ENCODE data around the gene KRT4.

KRT4 gene

DNA sequence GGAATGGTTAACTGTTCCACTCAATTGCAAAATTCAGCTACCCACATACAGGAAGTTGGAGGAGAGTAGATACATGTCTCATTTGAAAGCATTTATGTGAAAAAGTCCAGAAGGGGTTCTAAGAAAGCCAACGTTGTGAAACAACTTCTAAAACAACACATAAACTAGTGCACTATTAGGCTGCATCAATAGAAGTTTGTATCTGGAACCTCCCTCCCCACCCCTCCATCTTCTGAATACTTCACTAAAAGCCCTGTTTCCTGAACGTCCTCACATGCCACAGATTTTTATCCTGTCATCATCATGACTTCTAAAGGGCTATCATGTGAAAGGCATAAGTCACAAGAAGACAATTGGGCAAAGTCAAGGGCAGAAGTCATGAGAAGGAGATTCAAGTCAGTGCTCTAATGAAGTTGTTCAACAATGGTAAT is 14.7 kb upstream of the KRT4 start:
- H3K4me3 ChIP-seq (ENCODE audit: low read depth, low read length): no peak overlapping the region

DNA sequence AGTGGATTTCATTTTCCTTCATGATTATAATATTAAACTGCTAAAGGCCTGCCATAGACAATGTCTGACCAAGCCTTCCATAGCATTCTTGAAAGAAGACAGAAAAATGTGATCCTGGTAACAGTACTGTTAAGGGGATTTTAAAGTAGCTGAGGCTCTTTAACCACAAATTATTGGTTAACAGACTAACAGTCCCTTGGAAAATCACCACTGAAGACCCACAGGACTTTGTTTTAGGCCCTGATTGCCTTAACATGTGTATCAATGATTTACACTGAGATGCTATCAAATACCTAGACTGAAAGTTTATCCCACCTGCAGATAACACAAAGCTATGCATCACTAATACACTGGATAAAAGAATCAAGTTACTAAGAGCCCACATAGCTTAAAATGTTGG is 14.2 kb upstream of the KRT4 start:
- H3K4me1 ChIP-seq (ENCODE audit: control insufficient read depth in 1 of 2, insufficient read depth in 2 of 2, low read length in 2 of 2): peaks cover 0 to 2% of the 10 kb centered on the region in 2 experiments
- H4K12ac ChIP-seq (ENCODE audit: low read depth, low read length): no peak overlapping the region
- H2AFZ ChIP-seq (ENCODE audit: insufficient read depth, low read length, poor library complexity): no peak overlapping the region
- H2BK120ac ChIP-seq (ENCODE audit: insufficient read depth, low read length, poor library complexity): no peak overlapping the region
- H2AK5ac ChIP-seq (ENCODE audit: low read length): no peak overlapping the region
- H3K27me3 ChIP-seq (ENCODE audit: insufficient read depth, low read length): no peaks in the 10 kb centered on the region
- no peak for DNase-seq
- H3K4me2 ChIP-seq (ENCODE audit: low read length): no peak overlapping the region
- no peak overlapping the region for H3K18ac ChIP-seq (ENCODE audit: low read length)
- no peak overlapping the region for H2BK5ac ChIP-seq (ENCODE audit: low read depth, low read length, poor library complexity)
- H3K14ac ChIP-seq (ENCODE audit: low read length): no peak overlapping the region
- H3K4me3 ChIP-seq (ENCODE audit: low read depth, low read length): no peak overlapping the region
- H2BK12ac ChIP-seq (ENCODE audit: low read length): no peak overlapping the region
- H3K79me2 ChIP-seq (ENCODE audit: control insufficient read depth, insufficient read depth, low read length, poor library complexity): no peaks in the 10 kb centered on the region
- no peak overlapping the region for H3K27ac ChIP-seq (ENCODE audit: low read depth, low read length)
- H4K91ac ChIP-seq (ENCODE audit: low read depth, low read length): no peak overlapping the region
- no peaks in the 10 kb centered on the region for H3K36me3 ChIP-seq (ENCODE audit: control insufficient read depth in 1 of 2, insufficient read depth in 2 of 2, low read length in 2 of 2)
- no peaks in the 10 kb centered on the region for H3K79me1 ChIP-seq (ENCODE audit: low read length)
- no peak overlapping the region for H3K4ac ChIP-seq (ENCODE audit: low read depth, low read length)
- no peak overlapping the region for H3K9ac ChIP-seq (ENCODE audit: low read length)
- H3K9me3 ChIP-seq (ENCODE audit: insufficient read depth, low read depth, low read length): peaks cover 2% of the 10 kb centered on the region
- no peak overlapping the region for H3K23ac ChIP-seq (ENCODE audit: low read length)
- no peak overlapping the region for H4K8ac ChIP-seq (ENCODE audit: low read depth, low read length)

More for the DNA sequence above, 14.7 kb upstream of the KRT4 start:
- Histone ChIP-seq H3K23ac (ENCODE audit: low read length) (no peak overlapping the region), H3K36me3 (ENCODE audit: control insufficient read depth in 1 of 2, insufficient read depth in 2 of 2, low read length in 2 of 2) (no peaks in the 10 kb centered on the region), H4K12ac (ENCODE audit: low read depth, low read length) (no peak overlapping the region), H3K14ac (ENCODE audit: low read length) (no peak overlapping the region), H3K18ac (ENCODE audit: low read length) (no peak overlapping the region), H2BK12ac (ENCODE audit: low read length) (no peak overlapping the region), H2BK120ac (ENCODE audit: insufficient read depth, low read length, poor library complexity) (no peak overlapping the region), H4K8ac (ENCODE audit: low read depth, low read length) (no peak overlapping the region), H3K4me1 (ENCODE audit: control insufficient read depth in 1 of 2, insufficient read depth in 2 of 2, low read length in 2 of 2) (peaks cover 0 to 2% of the 10 kb centered on the region in 2 experiments), H4K91ac (ENCODE audit: low read depth, low read length) (no peak overlapping the region), H3K9ac (ENCODE audit: low read length) (no peak overlapping the region), H2AFZ (ENCODE audit: insufficient read depth, low read length, poor library complexity) (no peak overlapping the region), H2AK5ac (ENCODE audit: low read length) (no peak overlapping the region), H3K4me2 (ENCODE audit: low read length) (no peak overlapping the region), H3K79me2 (ENCODE audit: control insufficient read depth, insufficient read depth, low read length, poor library complexity) (no peaks in the 10 kb centered on the region), H3K27ac (ENCODE audit: low read depth, low read length) (no peak overlapping the region), H3K9me3 (ENCODE audit: insufficient read depth, low read depth, low read length) (peaks cover 2% of the 10 kb centered on the region), H3K79me1 (ENCODE audit: low read length) (no peaks in the 10 kb centered on the region), H3K27me3 (ENCODE audit: insufficient read depth, low read length) (no peaks in the 10 kb centered on the region), H2BK5ac (ENCODE audit: low read depth, low read length, poor library complexity) (no peak overlapping the region), H3K4ac (ENCODE audit: low read depth, low read length) (no peak overlapping the region)
- DNase-seq: peak in 1 of 2 donors; percentile 35
- WGBS (ENCODE audit: extremely low coverage, insufficient coverage, insufficient read length): no CpG with 5 or more reads among the region's 2 CpGs

DNA sequence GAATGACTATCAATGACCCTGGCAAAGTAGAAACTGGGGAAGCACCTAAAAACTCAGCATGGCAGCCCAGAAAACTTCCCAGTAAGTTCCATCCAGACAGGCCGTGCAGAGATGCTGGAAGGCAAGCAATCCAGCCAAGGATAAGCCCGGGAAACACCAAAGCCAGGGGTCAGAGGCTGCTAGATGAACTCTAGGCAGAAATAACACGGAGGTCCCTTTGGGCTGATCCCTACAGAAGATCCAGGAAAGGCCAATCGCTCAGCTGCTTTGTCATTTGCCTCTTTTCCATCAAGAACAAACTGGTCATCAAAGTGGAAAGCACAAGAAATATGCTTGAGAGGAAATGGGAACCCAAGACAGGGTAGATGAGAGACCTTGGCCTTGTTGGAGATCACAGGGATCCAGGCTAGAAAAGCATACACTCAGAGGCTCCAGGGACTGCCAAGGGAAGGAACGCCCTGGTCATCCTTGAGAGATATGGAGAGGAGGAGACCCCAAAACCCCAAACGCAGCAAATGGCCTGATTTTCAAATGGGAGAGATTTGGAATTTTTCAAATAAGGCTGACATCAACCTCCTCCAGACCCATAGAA is 13.7 kb upstream of the KRT4 start:
- Histone ChIP-seq H3K18ac (ENCODE audit: low read length) (no peak overlapping the region), H3K79me1 (ENCODE audit: low read length) (no peaks in the 10 kb centered on the region), H3K27me3 (ENCODE audit: insufficient read depth, low read length) (no peaks in the 10 kb centered on the region), H4K91ac (ENCODE audit: low read depth, low read length) (no peak overlapping the region), H3K23ac (ENCODE audit: low read length) (no peak overlapping the region), H3K4me1 (ENCODE audit: control insufficient read depth in 1 of 2, insufficient read depth in 2 of 2, low read length in 2 of 2) (peaks cover 0 to 2% of the 10 kb centered on the region in 2 experiments), H4K12ac (ENCODE audit: low read depth, low read length) (no peak overlapping the region), H3K4me3 (ENCODE audit: low read depth, low read length) (no peak overlapping the region), H2BK120ac (ENCODE audit: insufficient read depth, low read length, poor library complexity) (no peak overlapping the region), H3K27ac (ENCODE audit: low read depth, low read length) (no peak overlapping the region), H4K8ac (ENCODE audit: low read depth, low read length) (no peak overlapping the region), H2AK5ac (ENCODE audit: low read length) (no peak overlapping the region), H3K9ac (ENCODE audit: low read length) (no peak overlapping the region), H3K4me2 (ENCODE audit: low read length) (no peak overlapping the region), H3K4ac (ENCODE audit: low read depth, low read length) (no peak overlapping the region), H2AFZ (ENCODE audit: insufficient read depth, low read length, poor library complexity) (no peak overlapping the region), H3K36me3 (ENCODE audit: control insufficient read depth in 1 of 2, insufficient read depth in 2 of 2, low read length in 2 of 2) (no peaks in the 10 kb centered on the region), H2BK5ac (ENCODE audit: low read depth, low read length, poor library complexity) (no peak overlapping the region), H3K9me3 (ENCODE audit: insufficient read depth, low read depth, low read length) (peaks cover 2% of the 10 kb centered on the region), H3K14ac (ENCODE audit: low read length) (no peak overlapping the region), H3K79me2 (ENCODE audit: control insufficient read depth, insufficient read depth, low read length, poor library complexity) (no peaks in the 10 kb centered on the region), H2BK12ac (ENCODE audit: low read length) (no peak overlapping the region)
- WGBS (ENCODE audit: extremely low coverage, insufficient coverage, insufficient read length): no CpG with 5 or more reads among the region's 6 CpGs
- DNase-seq: no peak

DNA sequence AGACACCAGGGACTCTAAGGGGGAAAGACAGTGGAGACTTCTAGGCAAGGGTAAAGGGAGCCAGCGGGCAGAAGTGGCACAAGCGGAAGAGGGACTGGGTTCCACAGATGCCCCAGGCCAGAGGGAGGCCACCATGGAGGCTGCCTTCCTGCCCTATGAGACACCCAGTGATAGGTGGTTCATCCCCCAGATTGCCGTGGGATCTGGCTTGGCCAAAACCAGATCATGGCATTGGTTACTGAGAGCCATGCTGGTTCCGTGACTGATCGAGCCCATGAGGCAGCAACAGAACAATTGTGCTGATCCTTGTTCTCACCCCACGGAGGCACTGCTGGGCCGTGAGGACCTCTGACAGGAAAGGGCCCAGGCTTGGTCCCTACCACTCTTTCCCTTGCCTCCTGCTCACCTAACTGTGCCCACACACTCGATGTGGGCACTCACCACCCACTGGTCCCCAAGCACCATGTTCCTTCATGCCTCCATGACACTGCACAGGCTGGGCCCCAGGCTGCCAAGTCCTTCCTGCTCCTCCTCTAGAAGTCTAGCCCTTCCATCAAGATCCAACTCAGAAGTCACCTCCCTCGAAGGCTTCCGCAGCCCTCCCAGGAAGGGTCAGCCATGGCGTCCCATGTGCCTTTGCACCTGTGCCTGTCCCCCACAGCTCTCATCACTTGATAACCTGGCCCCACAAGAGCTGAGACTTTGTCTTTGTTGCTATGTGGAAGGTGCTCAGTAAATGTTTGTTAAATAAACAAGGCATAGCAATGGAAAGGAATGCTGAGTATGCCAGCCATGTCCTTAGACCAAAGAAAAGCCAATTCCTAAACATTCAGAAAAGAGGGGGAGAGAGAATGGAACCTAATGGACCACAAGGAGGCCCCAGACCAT is 12.9 kb upstream of the KRT4 start:
- WGBS (ENCODE audit: extremely low coverage, insufficient coverage, insufficient read length): no CpG with 5 or more reads among the region's 11 CpGs
- Histone ChIP-seq H3K4me1 (ENCODE audit: control insufficient read depth in 1 of 2, insufficient read depth in 2 of 2, low read length in 2 of 2) (peaks cover 0 to 2% of the 10 kb centered on the region in 2 experiments), H4K91ac (ENCODE audit: low read depth, low read length) (no peak overlapping the region), H3K27ac (ENCODE audit: low read depth, low read length) (no peak overlapping the region), H2AK5ac (ENCODE audit: low read length) (no peak overlapping the region), H2AFZ (ENCODE audit: insufficient read depth, low read length, poor library complexity) (no peak overlapping the region), H3K27me3 (ENCODE audit: insufficient read depth, low read length) (no peaks in the 10 kb centered on the region), H4K8ac (ENCODE audit: low read depth, low read length) (no peak overlapping the region), H4K12ac (ENCODE audit: low read depth, low read length) (no peak overlapping the region), H3K9me3 (ENCODE audit: insufficient read depth, low read depth, low read length) (no peaks in the 10 kb centered on the region), H3K79me1 (ENCODE audit: low read length) (no peaks in the 10 kb centered on the region), H3K14ac (ENCODE audit: low read length) (no peak overlapping the region), H2BK12ac (ENCODE audit: low read length) (no peak overlapping the region), H3K4me2 (ENCODE audit: low read length) (no peak overlapping the region), H3K9ac (ENCODE audit: low read length) (no peak overlapping the region), H3K4me3 (ENCODE audit: low read depth, low read length) (peak overlapping the region; percentile 33), H3K18ac (ENCODE audit: low read length) (no peak overlapping the region), H3K23ac (ENCODE audit: low read length) (no peak overlapping the region), H3K4ac (ENCODE audit: low read depth, low read length) (no peak overlapping the region), H3K79me2 (ENCODE audit: control insufficient read depth, insufficient read depth, low read length, poor library complexity) (no peaks in the 10 kb centered on the region), H3K36me3 (ENCODE audit: control insufficient read depth in 1 of 2, insufficient read depth in 2 of 2, low read length in 2 of 2) (no peaks in the 10 kb centered on the region), H2BK120ac (ENCODE audit: insufficient read depth, low read length, poor library complexity) (no peak overlapping the region), H2BK5ac (ENCODE audit: low read depth, low read length, poor library complexity) (no peak overlapping the region)
- peak; percentile 16 to 62 for DNase-seq
